Motor neuron (in vitro differentiated cells): ENCODE results near the gene MGAT3. TPM values are rescaled to one million over a fixed set of nuclear protein-coding genes. Genes with fewer than 3 reads are reported as not detected.

ENCODE experiments used
- ATAC-seq, 8 experiments: fragments of 200-7000 bp; cut with Tn5 transposase; replicated peaks in 6 of 8; 2 replicates each; pipeline ENCODE4 v1.8.0; 2021; ENCODE audit warnings: mild to moderate bottlenecking in 8 of 8, moderate library complexity in 8 of 8
- H3K27ac ChIP-seq, 2 donors: fragments of 250-450 bp; sonication (Bioruptor Pico); 2 replicates each; pipeline ENCODE4 v1.9.0; 2021; ENCODE audit warnings: antibody characterized with exemption in 2 of 2, mild to moderate bottlenecking in 2 of 2, moderate library complexity in 1 of 2
- H3K4me1 ChIP-seq, 2 donors: fragments of 250-450 bp; sonication (Bioruptor Pico); replicated peaks in 1 of 2; 2 replicates each; pipeline ENCODE4 v1.6.1; 2021; ENCODE audit warnings: antibody characterized with exemption in 2 of 2, mild to moderate bottlenecking in 2 of 2, moderate library complexity in 1 of 2
- H3K4me3 ChIP-seq, 5 donors: fragments of 250-450 bp; sonication (Bioruptor Pico); 2 replicates each; pipeline ENCODE4 v1.9.0; 2021; ENCODE audit warnings: antibody characterized with exemption in 5 of 5, mild to moderate bottlenecking in 5 of 5, moderate library complexity in 4 of 5
- WGBS, 10 experiments: fragments of 450-650 bp; shearing (Covaris generic); methylation state at CpG; one replicate each; pipeline ENCODE4 v1.0.0; 2022; 5-methylcytosine and 5-hydroxymethylcytosine counted together
- in situ Hi-C, 9 experiments: fragments of 400-800 bp; cut with MboI; loops; one replicate each; pipeline ENCODE4 v1.15.0; 2021; ENCODE audit warnings: low sequenced_read_pairs in 9 of 9, low pct_unique_long_range_greater_than_20kb in 2 of 9; ENCODE audit not compliant: unreplicated experiment in 9 of 9
- total RNA-seq, 8 experiments: library from RNA; unstranded; fragments of 300-600 nt; gene quantifications; 2 replicates each; pipeline versions ENCODE4 v1.2.3 to v1.2.4, GENCODE V29; 2022

MGAT3 gene
- total RNA-seq, 8 experiments from 2014 or later, result 17.5 to 28.6 (median 20.4) TPM

- peaks cover 11 to 26% of the 10 kb centered on the region in 2 donors for H3K4me1 ChIP-seq
Observed at GRCh38 chr22:39458444-39459083, 1.8 kb downstream of the MGAT3 start.

GRCh38 chr22:39459681-39460080 is 2.9 kb downstream of the MGAT3 start:
- in situ Hi-C loops, result no loop called here
- 25 to 96% (median 80%) methylated on average over 1 to 5 of the region's 11 CpGs; no CpG with 5 or more reads in 5 of the 10 experiments for WGBS, 10 experiments
- peaks cover 7 to 21% of the 10 kb centered on the region in 2 donors for H3K4me1 ChIP-seq
- H3K27ac ChIP-seq, result no peak overlapping the region
- H3K4me3 ChIP-seq, result no peak overlapping the region
- ATAC-seq, result no peak

More at GRCh38 chr22:39458444-39459083, 1.8 kb downstream of the MGAT3 start:
- peak overlapping the region; percentile 85 to 89 for H3K27ac ChIP-seq
- ATAC-seq, result no peak
- in situ Hi-C loops, result no loop called here
- 20 to 83% (median 40%) methylated on average over 1 to 2 of the region's 10 CpGs; no CpG with 5 or more reads in 5 of the 10 experiments for WGBS, 10 experiments
- peak overlapping the region; percentile 55 to 98 (median 58) for H3K4me3 ChIP-seq

GRCh38 chr22:39462443-39463221 is 5.8 kb downstream of the MGAT3 start:
- H3K4me3 ChIP-seq, result no peak overlapping the region
- WGBS, 10 experiments, result 39 to 100% (median 57%) methylated on average over 1 to 6 of the region's 13 CpGs; no CpG with 5 or more reads in 3 of the 10 experiments
- H3K27ac ChIP-seq, result no peak overlapping the region
- peaks cover 8 to 14% of the 10 kb centered on the region in 2 donors for H3K4me1 ChIP-seq
- ATAC-seq, result peak in 6 of 8 experiments; percentile 9 to 47 (median 39)
- in situ Hi-C loops, result no loop called here

- H3K4me3 ChIP-seq, result no peak overlapping the region
- no peak overlapping the region for H3K27ac ChIP-seq
- in situ Hi-C loops, result no loop called here
- 80 to 100% (median 95%) methylated on average over 2 to 4 of the region's 6 CpGs; no CpG with 5 or more reads in 5 of the 10 experiments for WGBS, 10 experiments
- peaks cover 8 to 14% of the 10 kb centered on the region in 2 donors for H3K4me1 ChIP-seq
- no peak for ATAC-seq
Observed at GRCh38 chr22:39463277-39463676, 6.5 kb downstream of the MGAT3 start.

GRCh38 chr22:39463931-39464390 is 7.1 kb downstream of the MGAT3 start:
- in situ Hi-C loops, result no loop called here
- no peak for ATAC-seq
- peaks cover 8% of the 10 kb centered on the region in 2 donors for H3K4me1 ChIP-seq
- WGBS, 10 experiments, result 60 to 100% (median 87%) methylated on average over 2 to 3 of the region's 10 CpGs; no CpG with 5 or more reads in 7 of the 10 experiments
- H3K4me3 ChIP-seq, result no peak overlapping the region
- H3K27ac ChIP-seq, result no peak overlapping the region

GRCh38 chr22:39466228-39467006 is 9.6 kb downstream of the MGAT3 start:
- Histone ChIP-seq H3K27ac (no peak overlapping the region), H3K4me3 (no peak overlapping the region), H3K4me1 (peaks cover 26 to 28% of the 10 kb centered on the region in 2 donors)
- peak in 2 of 8 experiments; percentile 10 to 17 for ATAC-seq
- in situ Hi-C loops, result no loop called here
- 68 to 93% (median 91%) methylated on average over 3 to 9 of the region's 21 CpGs; no CpG with 5 or more reads in 5 of the 10 experiments for WGBS, 10 experiments

GRCh38 chr22:39467390-39467895 is 10.6 kb downstream of the MGAT3 start:
- ATAC-seq, result no peak
- no peak overlapping the region for H3K4me3 ChIP-seq
- H3K4me1 ChIP-seq, result peaks cover 37 to 38% of the 10 kb centered on the region in 2 donors
- H3K27ac ChIP-seq, result no peak overlapping the region
- in situ Hi-C loops, result no loop called here
- 67 to 88% (median 79%) methylated on average over 4 to 15 of the region's 17 CpGs for WGBS, 10 experiments

GRCh38 chr22:39468487-39469325 is 11.9 kb downstream of the MGAT3 start:
- H3K27ac ChIP-seq, result no peak overlapping the region
- no peak overlapping the region for H3K4me3 ChIP-seq
- WGBS, 10 experiments, result 58 to 100% (median 90%) methylated on average over 1 to 2 of the region's 18 CpGs; no CpG with 5 or more reads in 4 of the 10 experiments
- in situ Hi-C loops, result no loop called here
- ATAC-seq, result no peak
- peaks cover 38 to 39% of the 10 kb centered on the region in 2 donors for H3K4me1 ChIP-seq

GRCh38 chr22:39469326-39469680 is 12.5 kb downstream of the MGAT3 start:
- in situ Hi-C loops, result no loop called here
- WGBS, 10 experiments, result 40 to 100% (median 100%) methylated on average over 1 to 4 of the region's 6 CpGs; no CpG with 5 or more reads in 7 of the 10 experiments
- no peak for ATAC-seq
- Histone ChIP-seq H3K4me3 (no peak overlapping the region), H3K27ac (peak overlapping the region in 1 of 2 donors; percentile 78), H3K4me1 (peaks cover 39 to 45% of the 10 kb centered on the region in 2 donors)

- peaks cover 45 to 50% of the 10 kb centered on the region in 2 donors for H3K4me1 ChIP-seq
- in situ Hi-C loops, result no loop called here
- no peak overlapping the region for H3K4me3 ChIP-seq
- ATAC-seq, result peak in 5 of 8 experiments; percentile 46 to 81 (median 75)
- 43 to 90% (median 69%) methylated on average over 3 to 6 of the region's 26 CpGs; no CpG with 5 or more reads in 7 of the 10 experiments for WGBS, 10 experiments
- H3K27ac ChIP-seq, result peak overlapping the region; percentile 15 to 78
Observed at GRCh38 chr22:39469681-39470450, 13.1 kb downstream of the MGAT3 start.
